GM21515 (cell line): ENCODE measurements around the gene SRRM5.
"Not testable (repeated sequence)": the region's sequence is repeated elsewhere in the genome, so short reads cannot be mapped to it uniquely, and the experiment has no call there.

Source experiments
- ATAC-seq: cut with Tn5 transposase; IDR thresholded peaks from one replicate; pipeline ENCODE4 v1.9.1; 2021; ENCODE audit not compliant: unreplicated experiment

Gene SRRM5, protein sequence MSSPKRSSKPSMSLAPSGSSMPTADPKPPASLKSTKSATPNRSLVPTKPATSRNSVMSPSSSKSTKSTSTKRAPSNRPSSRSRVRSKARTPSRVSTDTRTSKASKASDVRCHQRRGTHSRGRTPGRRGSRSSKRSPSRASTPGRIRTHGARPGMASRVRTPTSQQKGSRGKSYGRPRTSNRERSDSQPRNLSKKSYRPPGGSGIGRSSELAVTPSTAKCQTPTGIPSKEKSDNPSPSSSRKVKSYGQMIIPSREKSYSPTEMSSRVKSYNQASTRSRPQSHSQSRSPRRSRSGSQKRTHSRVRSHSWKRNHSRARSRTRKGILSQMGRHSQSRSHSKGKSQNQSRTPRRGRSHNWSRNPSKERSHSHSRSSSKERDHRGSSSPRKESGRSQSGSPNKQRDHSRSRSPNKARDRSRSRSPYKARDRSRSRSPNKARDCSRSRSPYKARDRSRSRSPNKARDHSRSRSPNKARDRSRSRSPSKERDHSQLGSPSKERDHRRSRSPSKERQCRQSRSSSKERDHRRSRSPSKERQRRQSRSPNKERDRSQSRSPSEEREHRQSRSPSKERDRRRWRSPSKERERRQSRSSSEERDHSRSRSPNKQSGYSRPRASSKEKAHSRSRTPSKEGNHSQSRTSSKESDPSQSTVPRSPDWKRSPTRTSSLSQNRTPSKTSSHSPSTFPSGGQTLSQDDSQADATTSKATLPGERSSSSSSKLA

DNA sequence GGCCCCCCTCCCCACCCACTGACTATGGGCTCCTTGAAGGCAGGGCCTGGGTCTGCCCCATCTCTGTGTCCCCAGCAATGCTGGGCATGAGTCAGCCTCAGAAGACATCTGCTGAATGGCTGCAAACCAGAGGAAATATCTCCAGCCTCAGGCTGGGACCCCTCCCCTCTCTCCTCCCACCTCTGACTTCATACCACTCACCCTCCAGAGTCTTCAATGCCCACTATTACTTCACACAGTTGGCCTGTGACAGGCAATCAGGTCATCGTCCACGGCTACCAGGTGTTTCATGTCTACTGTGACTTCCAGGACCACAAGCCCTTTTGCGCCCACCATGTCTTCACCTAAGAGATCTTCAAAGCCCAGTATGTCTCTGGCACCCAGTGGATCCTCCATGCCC, at the start of gene SRRM5:
SRRM5 (plus strand) TSS at position 301 of the 400 bp plus-strand sequence; CDS start at position 335, 34 bp downstream.
- ATAC-seq: no peak

DNA sequence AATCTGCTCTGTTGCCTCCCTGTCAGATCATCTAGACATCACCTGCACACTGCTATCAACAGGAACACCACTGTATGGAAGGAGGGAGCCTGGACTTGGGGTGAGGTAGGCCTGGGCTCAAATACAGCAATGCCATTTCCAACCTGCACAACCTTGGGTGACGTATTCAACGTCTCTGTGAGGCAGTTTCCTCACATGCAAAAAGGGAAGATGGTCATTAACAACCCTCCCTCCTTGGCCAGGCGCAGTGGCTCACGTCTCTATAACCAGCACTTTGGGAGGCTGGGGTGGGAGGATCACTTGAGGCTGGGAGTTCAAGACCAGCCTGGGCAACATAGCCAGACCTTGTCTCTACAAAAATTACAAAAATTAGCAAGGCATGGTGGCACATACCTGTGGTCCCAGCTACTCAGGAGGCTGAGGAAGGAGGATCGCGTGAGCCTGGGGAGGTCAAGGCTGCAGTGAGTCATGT, 49.6 kb upstream of the SRRM5 start:
- no peak for ATAC-seq

DNA sequence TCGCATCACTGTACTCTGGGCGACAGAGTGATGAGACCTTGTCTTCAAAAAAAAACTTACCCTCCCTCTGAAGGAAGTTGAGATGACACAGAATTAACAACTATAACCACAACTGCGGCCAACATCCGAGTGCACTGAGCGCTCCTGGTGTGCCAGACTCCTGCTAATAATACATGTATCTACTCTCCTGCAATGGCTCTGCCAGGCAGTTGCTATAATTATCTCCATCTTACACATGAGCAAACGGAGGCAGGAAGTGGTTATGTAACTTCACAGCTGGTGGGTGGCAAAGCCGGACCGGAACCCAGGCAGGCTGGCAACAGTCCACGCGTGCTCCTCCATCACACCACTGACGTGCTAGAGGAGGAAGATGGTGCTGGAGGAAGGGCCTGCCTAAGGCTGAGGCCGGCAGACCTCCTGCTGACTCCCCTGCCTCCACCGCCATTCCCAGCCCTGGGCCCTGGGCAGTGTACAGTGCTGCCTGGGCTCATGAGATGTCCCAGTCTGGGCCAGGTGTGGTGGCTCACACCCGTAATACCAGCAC, 49.1 kb upstream of the SRRM5 start:
- ATAC-seq: no peak

DNA sequence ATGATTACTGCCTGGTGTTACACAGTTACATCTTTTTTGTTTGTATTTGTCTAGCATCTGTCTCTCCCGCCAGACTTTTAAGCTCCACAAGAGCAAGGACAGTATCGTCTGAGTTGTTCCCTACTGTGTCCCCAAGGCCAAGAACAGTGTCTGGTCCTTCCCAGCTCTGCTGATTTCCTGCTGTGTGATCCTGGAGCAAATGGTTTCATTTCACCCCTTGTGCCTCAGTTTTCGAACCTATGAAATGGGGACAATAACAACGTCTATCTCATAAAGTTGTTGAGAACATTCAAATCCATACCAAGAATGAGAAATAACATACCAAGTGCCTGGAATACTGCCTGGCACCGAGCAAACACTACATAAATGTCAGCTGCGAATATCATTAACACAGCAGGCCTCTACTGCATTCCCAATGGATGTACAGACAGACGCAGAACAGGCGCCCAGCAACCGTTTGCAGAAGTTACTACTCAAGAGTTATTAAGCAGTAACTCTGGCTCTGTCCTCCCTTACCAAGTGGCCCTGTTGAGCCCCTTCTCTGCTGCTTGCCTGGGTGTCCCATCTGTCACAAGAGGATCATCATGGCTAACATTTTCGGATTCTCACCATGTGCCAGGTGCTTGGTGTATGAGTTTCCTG, 48.0 kb upstream of the SRRM5 start:
- no peak for ATAC-seq

DNA sequence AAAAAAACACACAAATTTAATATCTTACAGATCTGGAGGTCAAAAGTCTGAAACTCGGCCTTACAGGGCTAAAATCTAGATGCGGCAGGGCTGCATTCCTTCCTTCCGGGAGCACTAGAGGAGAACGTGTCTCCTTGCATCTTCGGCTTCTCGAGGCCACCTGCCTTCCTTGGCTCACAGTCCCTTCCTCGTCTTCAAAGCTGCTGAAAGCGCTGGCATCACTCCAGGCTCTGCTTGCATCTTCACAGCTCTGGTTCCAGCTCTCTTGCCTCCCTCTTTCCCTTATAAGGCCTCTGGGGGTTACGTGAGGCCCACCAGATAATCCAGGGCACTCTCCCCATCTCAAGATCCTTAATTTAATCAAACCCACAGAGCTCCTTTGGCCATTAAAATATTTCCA, 47.1 kb upstream of the SRRM5 start:
- no peak for ATAC-seq

DNA sequence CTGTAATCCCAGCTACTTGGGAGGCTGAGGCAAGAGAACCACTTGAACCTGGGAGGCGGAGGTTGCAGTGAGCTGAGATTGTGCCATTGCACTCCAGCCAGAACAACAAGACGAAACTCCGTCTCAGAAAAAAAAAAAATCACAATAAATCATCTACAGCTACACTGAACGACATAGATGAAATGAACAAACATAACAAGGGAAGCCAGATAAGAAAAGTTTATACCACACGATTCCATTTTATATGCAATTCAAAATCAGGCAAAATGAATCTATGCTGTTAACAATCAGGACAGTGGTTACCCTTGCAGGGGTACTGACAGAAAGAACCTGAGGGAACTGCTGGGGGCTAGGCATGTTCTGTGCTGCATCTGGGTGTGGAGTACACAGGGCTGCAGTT, 42.2 kb upstream of the SRRM5 start:
- no peak for ATAC-seq

DNA sequence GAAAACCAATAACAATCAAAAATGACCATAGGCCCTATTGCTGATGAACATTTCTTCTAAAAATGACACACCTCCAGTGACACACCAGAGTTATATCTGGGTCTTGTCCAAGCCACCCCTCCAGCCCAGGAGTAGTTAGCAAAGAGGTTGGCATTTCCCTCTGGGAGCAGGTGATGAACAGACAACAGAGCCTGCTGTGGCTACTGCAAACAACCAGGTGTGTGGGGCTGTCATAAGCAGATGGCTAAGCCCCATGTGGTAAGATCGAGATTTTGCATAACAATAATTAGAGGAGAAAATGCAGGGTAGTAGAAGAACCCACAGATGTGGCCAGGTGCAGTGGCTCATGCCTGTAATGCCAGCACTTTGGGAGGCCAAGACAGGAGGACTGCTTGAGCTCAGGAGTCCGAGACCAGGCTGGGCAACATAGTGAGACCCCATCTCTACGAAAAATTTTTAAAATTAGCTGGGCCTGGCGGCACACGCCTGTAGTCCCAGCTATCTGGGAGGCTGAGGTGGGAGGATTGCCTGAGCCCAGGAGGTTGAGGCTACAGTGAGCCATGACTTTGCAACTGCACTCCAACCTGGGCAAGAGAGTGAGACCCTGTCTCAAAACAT, 41.6 kb upstream of the SRRM5 start:
- no peak for ATAC-seq

DNA sequence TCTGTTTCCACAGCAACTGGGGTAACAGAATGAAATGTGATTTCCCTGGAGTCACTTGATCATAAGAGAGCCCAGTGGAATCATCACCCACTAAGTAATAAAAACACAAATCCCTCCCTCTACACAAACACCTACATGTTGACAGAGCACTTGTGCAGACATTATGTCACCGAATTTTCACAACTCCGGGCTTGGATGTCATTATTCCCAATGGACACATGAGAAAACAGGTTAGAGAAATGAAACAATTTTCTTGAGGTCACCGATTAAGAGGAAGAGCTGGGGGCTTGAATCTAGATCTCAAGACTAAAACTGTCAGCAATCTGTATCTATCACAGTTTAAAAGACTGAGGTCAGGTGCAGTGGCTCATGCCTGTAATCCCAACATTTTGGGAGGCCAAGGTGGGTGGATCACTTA, 39.7 kb upstream of the SRRM5 start:
- ATAC-seq: no peak

DNA sequence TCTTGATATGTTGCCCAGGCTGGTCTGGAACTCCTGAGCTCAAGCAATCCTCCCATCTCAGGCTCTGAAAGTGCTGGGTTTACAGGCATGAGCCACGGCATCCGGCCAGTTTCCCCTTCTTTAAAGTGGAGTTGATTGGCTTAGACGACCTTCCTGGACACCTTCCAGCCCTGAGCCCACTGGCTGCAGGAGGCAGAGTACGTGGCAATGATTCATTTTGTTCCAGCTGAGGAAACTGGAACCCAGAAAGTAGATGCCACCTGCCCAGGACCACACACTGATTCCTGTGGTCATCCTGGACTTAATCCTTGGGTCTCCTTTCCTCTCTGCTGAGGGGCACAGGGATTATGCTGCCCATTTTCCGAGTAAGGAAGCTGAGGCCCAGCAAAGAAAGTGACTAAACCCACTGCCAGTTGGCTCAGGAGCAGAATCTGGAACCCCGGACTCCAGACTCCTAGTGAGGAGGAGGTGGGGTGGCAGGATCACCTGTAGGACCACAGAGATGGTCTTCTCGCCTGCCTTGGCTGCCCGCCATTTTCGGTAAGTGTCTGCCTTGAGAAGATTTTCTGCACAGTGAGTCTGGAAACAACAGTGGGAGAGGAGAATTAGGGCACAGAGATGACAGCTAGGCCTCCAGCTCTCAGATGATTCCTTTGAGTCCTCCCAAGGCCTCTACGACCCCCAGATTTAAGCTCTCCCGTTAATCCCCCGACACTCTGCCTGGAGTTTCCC, 37.3 kb upstream of the SRRM5 start:
- no peak for ATAC-seq

DNA sequence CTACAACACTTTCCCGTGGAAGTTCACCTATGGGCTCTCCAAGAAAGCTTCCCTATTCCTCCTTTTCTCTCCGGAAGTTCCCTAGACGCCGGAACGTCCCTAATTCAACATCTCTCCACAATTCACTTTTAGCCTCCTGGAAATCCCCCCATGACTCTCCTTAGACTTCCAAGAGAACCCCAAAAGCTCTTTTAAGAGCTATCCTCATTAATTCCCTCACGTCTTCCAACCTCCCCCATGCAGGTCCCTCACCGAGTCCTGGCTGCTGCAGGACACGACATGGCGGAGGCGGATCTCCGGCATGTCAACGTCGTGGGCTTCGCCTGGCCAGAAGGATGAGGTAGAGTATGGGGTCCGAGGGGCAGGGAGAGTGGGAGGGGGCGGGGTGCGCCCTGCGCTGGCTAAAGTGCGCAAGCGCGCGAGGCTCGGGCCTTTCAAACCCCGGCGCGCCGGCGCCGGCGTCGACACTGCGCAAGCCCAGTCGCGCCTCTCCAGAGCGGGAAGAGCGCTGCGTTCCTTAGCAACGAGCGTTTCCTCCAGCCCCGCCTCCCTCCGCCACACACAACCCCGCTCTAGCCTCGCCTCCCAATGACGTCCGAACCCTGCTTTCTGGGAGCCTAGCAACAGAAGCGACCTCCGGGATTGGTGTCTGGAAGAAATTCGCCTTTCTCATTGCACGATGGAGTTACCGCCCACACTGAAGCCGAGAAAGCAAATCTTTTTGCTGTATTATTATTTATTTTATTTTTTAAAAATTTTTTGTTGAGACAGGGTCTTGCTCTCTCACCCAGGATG, 36.5 kb upstream of the SRRM5 start, which contains the start of the genes PINLYP and XRCC1:
PINLYP (plus strand) TSS at position 646 of the 795 bp plus-strand sequence. CDS start 1,391 bp downstream, outside the sequence.
XRCC1 (minus strand) TSS at position 372 of the 795 bp plus-strand sequence; CDS start at position 303, 69 bp downstream.
- peak; percentile 90 for ATAC-seq

DNA sequence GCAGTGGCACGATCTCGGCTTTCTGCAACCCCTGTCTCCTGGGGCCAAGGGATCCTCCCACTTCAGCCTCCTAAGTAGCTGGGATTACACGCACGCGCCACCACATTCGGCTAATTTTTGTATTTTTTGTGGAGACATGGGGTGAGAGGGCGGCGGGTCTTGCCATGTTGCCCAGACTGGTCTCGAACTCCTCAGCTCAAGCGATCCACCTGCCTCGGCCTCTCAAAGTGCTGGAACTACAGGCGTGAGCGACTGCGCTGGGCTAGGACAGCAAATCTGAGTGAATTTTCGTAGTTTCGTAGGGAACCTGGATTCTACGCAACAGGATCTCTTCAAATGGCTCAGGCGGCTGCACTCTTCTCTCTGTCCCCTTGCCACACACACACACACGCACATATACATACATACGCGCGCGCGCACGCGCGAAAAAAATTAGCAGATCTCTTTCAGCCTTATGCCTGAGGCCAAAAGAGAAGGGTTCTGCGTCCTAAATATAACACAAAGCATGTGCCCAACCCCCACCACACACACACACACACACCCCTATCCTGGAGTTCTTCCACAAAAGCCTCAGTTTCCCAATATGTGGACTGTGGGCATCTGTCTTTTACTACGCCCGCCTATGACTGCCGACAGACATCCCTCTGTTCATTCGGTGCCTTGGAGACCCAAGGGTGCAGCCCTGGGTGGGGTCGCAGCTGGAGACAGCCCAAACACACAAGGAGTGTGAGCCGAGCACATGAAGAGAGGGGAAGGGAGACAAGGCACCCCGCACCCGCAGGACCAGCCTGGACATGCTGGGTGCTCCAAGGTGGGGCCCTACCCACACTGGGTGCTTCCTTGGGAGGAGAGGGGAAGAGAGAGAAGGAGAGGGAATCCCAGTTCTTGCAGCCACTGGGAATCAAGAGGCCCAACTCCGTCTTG, 35.7 kb upstream of the SRRM5 start:
- ATAC-seq: no peak

DNA sequence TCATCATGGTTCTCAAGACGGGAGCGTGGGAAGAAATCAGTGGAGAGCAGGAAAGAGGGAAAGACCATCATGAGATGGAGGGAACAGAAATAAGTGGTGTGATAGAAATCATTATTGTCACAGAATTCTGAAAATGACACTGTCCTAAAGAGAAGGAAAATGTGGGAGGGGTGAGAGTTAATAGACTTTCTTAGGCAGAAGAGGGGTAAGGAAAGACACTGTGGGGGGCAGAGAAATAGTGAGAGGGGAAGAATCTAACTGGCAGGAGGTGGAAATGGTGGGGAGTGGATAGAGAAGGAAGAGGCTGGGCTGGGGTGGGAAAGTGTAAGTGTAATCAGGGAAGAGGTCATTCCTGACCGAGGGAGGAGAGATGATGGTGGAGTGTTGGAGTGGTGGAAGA, 33.1 kb upstream of the SRRM5 start:
- ATAC-seq: no peak

DNA sequence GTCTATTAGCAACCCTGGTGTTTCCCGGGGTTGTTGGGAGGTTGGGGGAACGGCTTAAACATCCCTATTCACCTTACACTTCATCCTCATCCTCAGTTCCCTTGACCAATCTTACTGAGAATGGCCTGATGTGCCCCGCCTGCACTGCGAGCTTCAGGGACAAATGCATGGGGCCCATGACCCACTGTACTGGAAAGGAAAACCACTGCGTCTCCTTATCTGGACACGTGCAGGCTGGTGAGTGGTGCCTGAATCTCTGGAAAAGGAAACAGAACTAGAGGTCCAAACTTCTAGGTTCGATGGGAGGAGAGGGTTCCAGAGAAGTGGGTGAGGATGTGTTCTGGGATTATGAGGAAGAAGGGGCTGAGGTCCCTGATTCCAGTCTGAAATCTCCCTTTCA, 30.4 kb upstream of the SRRM5 start:
- ATAC-seq: no peak

DNA sequence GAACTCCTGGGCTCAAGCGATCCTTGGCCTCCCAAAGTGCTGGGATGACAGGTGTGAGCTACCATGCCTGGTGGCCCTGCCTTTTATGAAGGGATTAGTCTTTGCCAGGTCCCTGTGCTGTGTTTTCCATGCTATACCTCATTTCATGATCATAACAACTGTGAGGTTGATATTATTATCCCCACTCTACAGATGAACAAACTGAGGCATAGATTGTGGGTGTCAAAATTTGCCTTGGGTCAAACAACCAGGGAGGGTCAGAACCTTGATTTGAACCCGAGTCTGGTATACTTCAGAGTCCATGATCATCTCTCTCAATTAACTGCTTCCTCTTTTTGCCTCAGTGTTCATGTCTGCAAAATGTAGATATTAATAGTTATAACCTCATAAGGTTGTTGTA, 29.4 kb upstream of the SRRM5 start:
- ATAC-seq: no peak

DNA sequence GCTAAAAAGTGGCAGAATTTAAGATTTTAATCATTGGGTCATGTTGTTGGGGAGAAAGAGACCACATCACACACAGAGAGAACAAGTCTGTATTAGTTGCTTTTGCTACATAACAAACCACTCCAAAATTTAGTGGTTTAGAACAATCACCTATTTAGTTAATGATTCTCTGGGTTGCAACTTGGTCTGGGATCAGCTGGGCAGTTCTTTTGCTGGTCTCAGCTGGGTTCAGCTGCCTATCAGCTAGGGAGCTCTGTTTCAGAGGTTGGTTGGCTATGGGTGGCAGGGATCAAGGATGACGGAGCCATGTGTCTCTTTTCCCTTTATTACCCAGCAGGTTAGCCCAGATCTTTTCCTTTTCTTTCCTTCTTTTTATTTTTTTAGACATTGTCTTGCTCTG, 27.4 kb upstream of the SRRM5 start:
- no peak for ATAC-seq

DNA sequence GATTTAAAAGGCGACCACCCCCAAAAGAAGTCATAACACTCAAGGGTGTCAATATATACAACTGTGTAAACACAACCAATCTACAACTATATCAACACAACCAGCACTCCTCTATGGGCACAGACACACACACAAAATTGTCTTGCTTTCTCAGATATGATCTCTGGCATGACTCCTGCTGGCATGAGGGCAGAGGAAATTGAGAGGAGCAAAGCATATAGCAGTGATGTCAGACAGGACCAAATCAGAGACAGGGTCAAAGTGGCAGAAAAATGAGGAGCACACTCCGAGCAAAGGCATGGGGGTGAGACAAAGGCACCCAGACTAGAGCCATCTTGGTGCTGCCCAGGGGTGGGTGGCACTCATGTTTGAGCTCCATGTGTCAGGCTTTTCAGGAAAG, 25.5 kb upstream of the SRRM5 start:
- no peak for ATAC-seq

DNA sequence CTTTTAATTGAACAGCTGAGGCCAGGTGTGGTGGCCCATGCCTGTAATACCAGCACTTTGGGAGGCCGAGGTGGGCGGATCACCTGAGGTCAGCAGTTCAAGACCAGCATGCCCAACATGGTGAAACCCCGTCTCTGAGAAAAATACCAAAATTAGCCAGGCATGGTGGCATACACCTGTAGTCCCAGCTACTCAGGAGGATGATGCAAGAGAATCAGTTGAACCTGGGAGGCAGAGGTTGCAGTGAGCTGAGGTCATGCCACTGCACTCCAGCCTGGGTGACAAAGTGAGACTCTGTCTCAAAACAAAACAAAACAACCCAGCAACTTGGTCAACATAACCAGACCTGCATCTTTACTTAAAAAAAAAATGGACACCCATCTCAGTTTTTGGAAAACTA, 24.9 kb upstream of the SRRM5 start:
- not testable (repeated sequence) for ATAC-seq

DNA sequence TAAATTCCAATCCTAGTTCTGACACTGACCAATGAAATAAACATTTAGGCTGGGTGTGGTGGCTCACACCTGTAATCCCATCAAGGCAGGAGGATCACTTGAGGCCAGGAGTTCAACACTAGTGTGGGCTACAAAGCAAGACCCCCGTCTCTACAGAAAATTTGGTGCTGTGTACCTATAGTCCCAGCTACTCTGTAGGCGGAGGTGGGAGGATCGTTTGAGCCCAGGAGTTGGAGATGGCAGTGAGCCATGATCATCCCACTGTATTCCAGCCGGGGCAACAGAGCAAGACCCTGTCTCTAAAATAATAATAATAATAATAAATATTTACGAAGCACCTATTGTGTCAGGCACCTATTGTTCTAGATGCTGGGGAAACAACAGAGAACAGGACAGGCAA, 22.6 kb upstream of the SRRM5 start:
- no peak for ATAC-seq
